HCT116 (cell line): Measurements from ENCODE around the gene TRIM39. TPM values are rescaled to one million over a fixed set of nuclear protein-coding genes. Genes with fewer than 3 reads are reported as not detected.

ENCODE experiments used
- ATAC-seq: fragments of 200-7000 bp; cut with Tn5 transposase; 2 replicates; pipeline ENCODE4 v1.9.1; 2020; ENCODE audit warnings: mild to moderate bottlenecking, moderate library complexity
- BruUV-seq: library from RNA; stranded (reverse); fragments of 400-500 nt; replicated peaks from 2 replicates; lab custom pipeline; 2021; lab: Mats Ljungman, UMichigan
- CTCF ChIA-PET: fragments of 300-600 bp; sonication (Branson Sonifier 250); formaldehyde crosslinking; loops from one replicate; lab custom pipeline; 2021; ENCODE audit warnings: antibody characterized with exemption; lab: Charles Lee
- POLR2A ChIA-PET: fragments of 300-600, 350-600 bp; sonication (Branson Sonifier 250); formaldehyde crosslinking; loops from one replicate; lab custom pipeline; 2021; ENCODE audit warnings: antibody characterized with exemption; lab: Charles Lee
- RAD21 ChIA-PET, 2 experiments: fragments of 300-600 bp; sonication (Branson Sonifier 250); formaldehyde crosslinking; loops; one replicate each; lab custom pipeline; 2023; ENCODE audit warnings: low total read pairs in 2 of 2; ENCODE audit not compliant: uncharacterized antibody in 2 of 2, unreplicated experiment in 2 of 2, low non-redundant PET in 1 of 2; lab: Charles Lee
- DNase-seq: peaks from one replicate; pipeline ENCODE4 v3.0.0-alpha.2; 2010; ENCODE audit warnings: low read depth, low spot score
- H2AFZ ChIP-seq: fragments of 200-600 bp; shearing (Covaris generic), sonication (generic); 2 replicates; pipeline ENCODE4 v1.6.1; 2017; ENCODE audit warnings: low read depth, mixed run types, mixed read lengths, antibody characterized with exemption, low read length; ENCODE audit not compliant: poor library complexity, severe bottlenecking
- H3K27ac ChIP-seq: 2 replicates; pipeline ENCODE4 v1.5.1; 2012; ENCODE audit warnings: low read depth, low read length
- H3K27me3 ChIP-seq: fragments of 200-600 bp; sonication (generic); 2 replicates; pipeline ENCODE4 v1.6.1; 2016; ENCODE audit warnings: mixed run types, low read length, mixed read lengths; ENCODE audit not compliant: insufficient read depth
- H3K36me3 ChIP-seq, 2 experiments: fragments of 200-500 bp in 1 of 2; fragments of 200-600 bp in 1 of 2; sonication (Bioruptor generic) in 1 of 2; sonication (generic) in 1 of 2; 2 replicates each; pipeline versions ENCODE4 v1.5.1 to v1.6.1; 2014 to 2016; ENCODE audit warnings: low read length in 2 of 2, inconsistent platforms in 1 of 2, mixed read lengths in 1 of 2, mixed run types in 1 of 2; ENCODE audit not compliant: insufficient read depth in 2 of 2, control insufficient read depth in 1 of 2
- H3K4me1 ChIP-seq, 2 experiments: fragments of 200-600 bp in 1 of 2; sonication (generic) in 1 of 2; 2 replicates each; pipeline versions ENCODE4 v1.5.1 to v1.6.1; 2012 to 2017; ENCODE audit warnings: low read length in 2 of 2, inconsistent platforms in 1 of 2, mild to moderate bottlenecking in 1 of 2, mixed read lengths in 1 of 2, mixed run types in 1 of 2, moderate library complexity in 1 of 2; ENCODE audit not compliant: insufficient read depth in 2 of 2, control insufficient read depth in 1 of 2
- H3K4me2 ChIP-seq: fragments of 200-600 bp; sonication (generic); 2 replicates; pipeline ENCODE4 v1.6.1; 2017; ENCODE audit warnings: mixed run types, low read length, mixed read lengths
- H3K4me3 ChIP-seq, 2 experiments: fragments of 200-600 bp in 1 of 2; sonication (generic) in 1 of 2; replicated peaks in 1 of 2; 2 replicates each; pipeline ENCODE4 v1.5.1; 2011 to 2016; ENCODE audit warnings: low read length in 2 of 2, control low read depth in 1 of 2, low read depth in 1 of 2, mild to moderate bottlenecking in 1 of 2, mixed read lengths in 1 of 2, mixed run types in 1 of 2
- H3K79me2 ChIP-seq: fragments of 200-600 bp; sonication (generic); 2 replicates; pipeline ENCODE4 v1.6.1; 2017; ENCODE audit warnings: mild to moderate bottlenecking, mixed run types, low read length, moderate library complexity, mixed read lengths; ENCODE audit not compliant: insufficient read depth
- H3K9ac ChIP-seq: fragments of 200-600 bp; sonication (generic); 2 replicates; pipeline ENCODE4 v1.6.1; 2016; ENCODE audit warnings: low read length, mixed read lengths
- H3K9me2 ChIP-seq: fragments of 200-600 bp; sonication (generic), shearing (Covaris generic); 2 replicates; pipeline ENCODE4 v1.6.1; 2017; ENCODE audit warnings: mixed run types, mild to moderate bottlenecking, moderate library complexity; ENCODE audit not compliant: insufficient read depth
- H3K9me3 ChIP-seq, 2 experiments: fragments of 200-500 bp in 1 of 2; fragments of 200-600 bp in 1 of 2; sonication (Bioruptor generic) in 1 of 2; sonication (generic) in 1 of 2; 2 replicates each; pipeline ENCODE4 v1.6.1; 2014 to 2017; ENCODE audit warnings: low read length in 2 of 2, mixed read lengths in 2 of 2, inconsistent platforms in 1 of 2, low read depth in 1 of 2, mild to moderate bottlenecking in 1 of 2, mixed run types in 1 of 2, moderate library complexity in 1 of 2; ENCODE audit not compliant: control insufficient read depth in 1 of 2, insufficient read depth in 1 of 2
- H4K20me1 ChIP-seq: fragments of 200-600 bp; sonication (generic), shearing (Covaris generic); 2 replicates; pipeline ENCODE4 v1.6.1; 2017; ENCODE audit warnings: mixed run types, mild to moderate bottlenecking, moderate library complexity; ENCODE audit not compliant: insufficient read depth
- ATF3 ChIP-seq: IDR thresholded peaks from 2 replicates; pipeline ENCODE4 v1.6.1; 2012
- CEBPB ChIP-seq: IDR thresholded peaks from 2 replicates; pipeline ENCODE4 v1.6.1; 2012; ENCODE audit warnings: low read depth
- CTCF ChIP-seq, 3 experiments: fragments of 200-600 bp in 1 of 3; sonication (generic) in 1 of 3; IDR thresholded peaks in 2 of 3; conservative IDR thresholded peaks in 1 of 3; 2 replicates each; pipeline ENCODE4 v1.5.1; 2012 to 2017; ENCODE audit warnings: low read depth in 2 of 3, low read length in 2 of 3, antibody characterized with exemption in 1 of 3, borderline replicate concordance in 1 of 3, control low read depth in 1 of 3, mild to moderate bottlenecking in 1 of 3, mixed read lengths in 1 of 3, mixed run types in 1 of 3, moderate library complexity in 1 of 3; ENCODE audit not compliant: insufficient read depth in 1 of 3
- ELF1 ChIP-seq: IDR thresholded peaks from 2 replicates; pipeline ENCODE4 v1.6.1; 2012; ENCODE audit warnings: low read depth, borderline replicate concordance
- EZH2 ChIP-seq: fragments of 200-600 bp; sonication (generic); IDR thresholded peaks from 2 replicates; pipeline ENCODE4 v1.6.1; 2017; ENCODE audit warnings: antibody characterized with exemption, mixed run types
- POLR2AphosphoS5 ChIP-seq: IDR thresholded peaks from 2 replicates; pipeline ENCODE4 v1.6.1; 2011; ENCODE audit warnings: mild to moderate bottlenecking, low read depth, low read length, moderate library complexity
- RAD21 ChIP-seq: IDR thresholded peaks from 2 replicates; pipeline ENCODE4 v1.6.1; 2012; ENCODE audit warnings: low read depth, mild to moderate bottlenecking
- SIN3A ChIP-seq: IDR thresholded peaks from 2 replicates; pipeline ENCODE4 v1.6.1; 2012; ENCODE audit warnings: low read depth
- ZBTB33 ChIP-seq: IDR thresholded peaks from 2 replicates; pipeline ENCODE4 v1.6.1; 2011; ENCODE audit warnings: mild to moderate bottlenecking, low read length, moderate library complexity; ENCODE audit not compliant: insufficient replicate concordance; ENCODE audit errors: extremely low read depth
- intact Hi-C: fragments of 100-400 bp; cut with micrococcal nuclease; formaldehyde crosslinking; loops from 2 replicates; pipeline ENCODE4 v1.10.0; 2022
- total RNA-seq: library from RNA; stranded (reverse); gene quantifications from one replicate; pipeline ENCODE4 v1.2.1, GENCODE V29; 2021; ENCODE audit not compliant: unreplicated experiment
- TF ChIP-seq, protein P1 (sequence below): IDR thresholded peaks from 2 replicates; pipeline ENCODE4 v1.6.1; 2012
- TF ChIP-seq, protein P2 (sequence below): IDR thresholded peaks from 2 replicates; pipeline ENCODE4 v1.6.1; 2012; ENCODE audit warnings: low read depth

The TRIM39 gene
- total RNA-seq, 1 experiment from 2014 or later: 11.2 TPM

- no peaks in the 10 kb centered on the region for H4K20me1 ChIP-seq
- BruUV-seq: no TSS peak
- DNase-seq (no peak), ATAC-seq (no peak)
- peaks cover 4 to 14% of the 10 kb centered on the region in 2 experiments; a peak in 3 of 4 replicates for H3K36me3 ChIP-seq
- no peaks in the 10 kb centered on the region for H3K79me2 ChIP-seq
- POLR2A ChIA-PET: no interaction called here
- TF ChIP-seq SIN3A: no peak
- TF ChIP-seq, protein P1, sequence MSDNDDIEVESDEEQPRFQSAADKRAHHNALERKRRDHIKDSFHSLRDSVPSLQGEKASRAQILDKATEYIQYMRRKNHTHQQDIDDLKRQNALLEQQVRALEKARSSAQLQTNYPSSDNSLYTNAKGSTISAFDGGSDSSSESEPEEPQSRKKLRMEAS: no peak
- TF ChIP-seq, protein P2, sequence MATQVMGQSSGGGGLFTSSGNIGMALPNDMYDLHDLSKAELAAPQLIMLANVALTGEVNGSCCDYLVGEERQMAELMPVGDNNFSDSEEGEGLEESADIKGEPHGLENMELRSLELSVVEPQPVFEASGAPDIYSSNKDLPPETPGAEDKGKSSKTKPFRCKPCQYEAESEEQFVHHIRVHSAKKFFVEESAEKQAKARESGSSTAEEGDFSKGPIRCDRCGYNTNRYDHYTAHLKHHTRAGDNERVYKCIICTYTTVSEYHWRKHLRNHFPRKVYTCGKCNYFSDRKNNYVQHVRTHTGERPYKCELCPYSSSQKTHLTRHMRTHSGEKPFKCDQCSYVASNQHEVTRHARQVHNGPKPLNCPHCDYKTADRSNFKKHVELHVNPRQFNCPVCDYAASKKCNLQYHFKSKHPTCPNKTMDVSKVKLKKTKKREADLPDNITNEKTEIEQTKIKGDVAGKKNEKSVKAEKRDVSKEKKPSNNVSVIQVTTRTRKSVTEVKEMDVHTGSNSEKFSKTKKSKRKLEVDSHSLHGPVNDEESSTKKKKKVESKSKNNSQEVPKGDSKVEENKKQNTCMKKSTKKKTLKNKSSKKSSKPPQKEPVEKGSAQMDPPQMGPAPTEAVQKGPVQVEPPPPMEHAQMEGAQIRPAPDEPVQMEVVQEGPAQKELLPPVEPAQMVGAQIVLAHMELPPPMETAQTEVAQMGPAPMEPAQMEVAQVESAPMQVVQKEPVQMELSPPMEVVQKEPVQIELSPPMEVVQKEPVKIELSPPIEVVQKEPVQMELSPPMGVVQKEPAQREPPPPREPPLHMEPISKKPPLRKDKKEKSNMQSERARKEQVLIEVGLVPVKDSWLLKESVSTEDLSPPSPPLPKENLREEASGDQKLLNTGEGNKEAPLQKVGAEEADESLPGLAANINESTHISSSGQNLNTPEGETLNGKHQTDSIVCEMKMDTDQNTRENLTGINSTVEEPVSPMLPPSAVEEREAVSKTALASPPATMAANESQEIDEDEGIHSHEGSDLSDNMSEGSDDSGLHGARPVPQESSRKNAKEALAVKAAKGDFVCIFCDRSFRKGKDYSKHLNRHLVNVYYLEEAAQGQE: no peak
- no peak overlapping the region for H2AFZ ChIP-seq
- H3K9me3 ChIP-seq: no peaks in the 10 kb centered on the region
- no peak overlapping the region for H3K4me2 ChIP-seq
- H3K27ac ChIP-seq: no peak overlapping the region
- H3K9me2 ChIP-seq: no peaks in the 10 kb centered on the region
- H3K4me1 ChIP-seq: no peaks in the 10 kb centered on the region
- no peak overlapping the region for H3K4me3 ChIP-seq
- RAD21 ChIA-PET: no interaction called here
- intact Hi-C loops: no loop called here
- no peaks in the 10 kb centered on the region for H3K27me3 ChIP-seq
- CTCF ChIA-PET: no interaction called here
- no peak overlapping the region for H3K9ac ChIP-seq
Measured at GRCh38 chr6:30295837-30296236, 30.9 kb upstream of the TRIM39 start.

DNA sequence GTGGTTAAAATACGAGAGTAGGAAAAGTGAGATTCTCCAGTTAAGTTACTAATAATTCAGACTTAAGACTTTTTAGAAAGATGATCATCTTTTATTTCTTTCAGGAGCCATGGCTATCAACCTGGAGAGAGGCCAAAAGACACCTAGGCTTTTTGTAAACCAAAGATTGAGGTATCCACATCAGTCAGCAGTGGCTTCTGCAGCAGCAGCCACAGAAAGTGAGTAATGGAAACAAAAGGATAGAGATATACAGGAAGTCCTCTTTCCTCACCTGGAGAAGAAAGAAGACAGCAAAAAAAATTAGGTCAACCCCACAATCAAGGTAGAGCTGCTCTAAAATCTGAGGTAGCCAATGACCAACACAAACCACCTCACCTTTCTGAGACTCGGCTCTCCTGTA lies 22.7 kb upstream of the TRIM39 start:
- no peaks in the 10 kb centered on the region for H4K20me1 ChIP-seq
- no peak overlapping the region for H3K9ac ChIP-seq
- no peaks in the 10 kb centered on the region for H3K9me2 ChIP-seq
- H2AFZ ChIP-seq: no peak overlapping the region
- CTCF ChIA-PET: no interaction called here
- H3K4me1 ChIP-seq: no peaks in the 10 kb centered on the region
- H3K27ac ChIP-seq: no peak overlapping the region
- H3K36me3 ChIP-seq: peaks cover 2 to 35% of the 10 kb centered on the region in 2 experiments; a peak in 1 of 4 replicates
- intact Hi-C loops: no loop called here
- peaks cover 71% of the 10 kb centered on the region for H3K79me2 ChIP-seq
- 0 out of 4 replicates have a peak, but pooled peaks cover 0 to 5% of the 10 kb centered on the region in 2 experiments for H3K9me3 ChIP-seq
- H3K4me2 ChIP-seq: no peak overlapping the region
- ATAC-seq (no peak), DNase-seq (no peak)
- POLR2A ChIA-PET: no interaction called here
- no peaks in the 10 kb centered on the region for H3K27me3 ChIP-seq
- RAD21 ChIA-PET: no interaction called here
- H3K4me3 ChIP-seq: no peak overlapping the region
- BruUV-seq: no TSS peak
- TF ChIP-seq POLR2AphosphoS5 (no peak), CEBPB (no peak), RAD21 (no peak), ATF3 (no peak), ZBTB33 (no peak), ELF1 (no peak), CTCF (IDR thresholded peaks at IDR 0.05 in 2 of 3, conservative IDR thresholded peaks at IDR 0.05 in 1 of 3; ENCODE audit: borderline replicate concordance in 1 of 3, insufficient read depth in 1 of 3, low read depth in 2 of 3, low read length in 2 of 3) (no peak), EZH2 (no peak)
- TF ChIP-seq, protein P1: no peak
